Measurements from ENCODE around the gene DHX16.

GRCh38 chr6:30619561-30619960 lies 53.2 kb downstream of the DHX16 start:
- TF ChIP-seq EZH2 (IDR thresholded peaks at IDR 0.05; ENCODE audit: borderline replicate concordance, low read depth, low read length, severe bottlenecking), result no peak
- TF ChIP-seq, protein P1, sequence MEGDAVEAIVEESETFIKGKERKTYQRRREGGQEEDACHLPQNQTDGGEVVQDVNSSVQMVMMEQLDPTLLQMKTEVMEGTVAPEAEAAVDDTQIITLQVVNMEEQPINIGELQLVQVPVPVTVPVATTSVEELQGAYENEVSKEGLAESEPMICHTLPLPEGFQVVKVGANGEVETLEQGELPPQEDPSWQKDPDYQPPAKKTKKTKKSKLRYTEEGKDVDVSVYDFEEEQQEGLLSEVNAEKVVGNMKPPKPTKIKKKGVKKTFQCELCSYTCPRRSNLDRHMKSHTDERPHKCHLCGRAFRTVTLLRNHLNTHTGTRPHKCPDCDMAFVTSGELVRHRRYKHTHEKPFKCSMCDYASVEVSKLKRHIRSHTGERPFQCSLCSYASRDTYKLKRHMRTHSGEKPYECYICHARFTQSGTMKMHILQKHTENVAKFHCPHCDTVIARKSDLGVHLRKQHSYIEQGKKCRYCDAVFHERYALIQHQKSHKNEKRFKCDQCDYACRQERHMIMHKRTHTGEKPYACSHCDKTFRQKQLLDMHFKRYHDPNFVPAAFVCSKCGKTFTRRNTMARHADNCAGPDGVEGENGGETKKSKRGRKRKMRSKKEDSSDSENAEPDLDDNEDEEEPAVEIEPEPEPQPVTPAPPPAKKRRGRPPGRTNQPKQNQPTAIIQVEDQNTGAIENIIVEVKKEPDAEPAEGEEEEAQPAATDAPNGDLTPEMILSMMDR (IDR thresholded peaks at IDR 0.05; ENCODE audit: borderline replicate concordance, extremely low read depth, low read length, poor library complexity, severe bottlenecking), result no peak

Measured in DND-41 (cell line).